HepG2 (cell line): Measurements from ENCODE around the gene CD68. TPM values are rescaled to one million over a fixed set of nuclear protein-coding genes. Genes with fewer than 3 reads are reported as not detected.

Experiments used
- EHMT2 ChIP-seq: fragments of 200-600 bp; sonication (generic); IDR thresholded peaks from 2 replicates; pipeline ENCODE4 v1.7.0; 2017; ENCODE audit warnings: antibody characterized with exemption, low read depth, low read length, borderline replicate concordance
- GFI1 ChIP-seq: sonication (generic); formaldehyde crosslinking; IDR thresholded peaks from 2 replicates; pipeline ENCODE4 v1.5.0; 2020; ENCODE audit warnings: missing genetic modification reagents, mild to moderate bottlenecking, borderline replicate concordance
- HMG20B ChIP-seq: conservative IDR thresholded peaks from 2 replicates; pipeline ENCODE4 v1.6.1; 2016; ENCODE audit warnings: missing genetic modification reagents, missing compliant biosample characterization
- MIXL1 ChIP-seq: IDR thresholded peaks from 2 replicates; pipeline ENCODE4 v1.6.1; 2016
- MTF2 ChIP-seq: sonication (generic); formaldehyde crosslinking; IDR thresholded peaks from 2 replicates; pipeline ENCODE4 v1.5.0; 2020; ENCODE audit warnings: missing genetic modification reagents, borderline replicate concordance
- PRDM4 ChIP-seq: sonication (generic); formaldehyde crosslinking; IDR thresholded peaks from 2 replicates; pipeline ENCODE4 v1.9.0; 2021; ENCODE audit warnings: missing genetic modification reagents, borderline replicate concordance
- PRMT3 ChIP-seq: sonication (generic); formaldehyde crosslinking; IDR thresholded peaks from 2 replicates; pipeline ENCODE4 v1.8.1; 2022; ENCODE audit warnings: low read depth, mild to moderate bottlenecking, moderate library complexity, missing genetic modification reagents, borderline replicate concordance
- SRY ChIP-seq: sonication (generic); formaldehyde crosslinking; IDR thresholded peaks from 2 replicates; pipeline ENCODE4 v1.8.0; 2022; ENCODE audit warnings: mild to moderate bottlenecking, missing genetic modification reagents
- THAP11 ChIP-seq: IDR thresholded peaks from 2 replicates; pipeline ENCODE4 v1.6.1; 2016; ENCODE audit warnings: missing biosample characterization, missing genetic modification reagents
- ZBTB43 ChIP-seq: sonication (generic); formaldehyde crosslinking; conservative IDR thresholded peaks from 2 replicates; pipeline ENCODE4 v1.4.0; 2020; ENCODE audit warnings: missing genetic modification reagents
- ZNF225 ChIP-seq: sonication (generic); formaldehyde crosslinking; IDR thresholded peaks from 2 replicates; pipeline ENCODE4 v1.4.0; 2020; ENCODE audit warnings: mild to moderate bottlenecking, missing genetic modification reagents
- ZNF230 ChIP-seq: sonication (generic); formaldehyde crosslinking; IDR thresholded peaks from 2 replicates; pipeline ENCODE4 v1.4.0; 2020; ENCODE audit warnings: mild to moderate bottlenecking, missing genetic modification reagents
- ZNF34 ChIP-seq: sonication (generic); formaldehyde crosslinking; IDR thresholded peaks from 2 replicates; pipeline ENCODE4 v1.4.0; 2020; ENCODE audit warnings: mild to moderate bottlenecking, missing genetic modification reagents, borderline replicate concordance
- ZNF382 ChIP-seq: sonication (generic); formaldehyde crosslinking; IDR thresholded peaks from 2 replicates; pipeline ENCODE4 v1.5.0; 2020; ENCODE audit warnings: missing genetic modification reagents, mild to moderate bottlenecking, borderline replicate concordance
- ZNF460 ChIP-seq: sonication (generic); formaldehyde crosslinking; IDR thresholded peaks from 2 replicates; pipeline ENCODE4 v1.5.1; 2020; ENCODE audit warnings: missing genetic modification reagents, mild to moderate bottlenecking, borderline replicate concordance
- ZNF670 ChIP-seq: sonication (generic); formaldehyde crosslinking; IDR thresholded peaks from 2 replicates; pipeline ENCODE4 v1.8.0; 2022; ENCODE audit warnings: mild to moderate bottlenecking, missing genetic modification reagents, borderline replicate concordance
- ZSCAN9 ChIP-seq: IDR thresholded peaks from 2 replicates; pipeline ENCODE4 v1.6.1; 2016; ENCODE audit warnings: borderline replicate concordance
- polyA plus RNA-seq, 8 experiments: library from polyadenylated mRNA; depleted of rRNA in 3 of 8; stranded (reverse) in 7 of 8; unstranded in 1 of 8; fragments of >200 nt; fragmentation: Illumina TruSeq in 4 of 8; extraction: Trizol in 4 of 8; gene quantifications; 2 replicates each; pipeline versions ENCODE4 v1.2.1 to v1.2.3, GENCODE V29; 2011 to 2016; ENCODE audit warnings: low read depth in 4 of 8, missing spikeins in 1 of 8, mixed read lengths in 1 of 8; ENCODE audit not compliant: insufficient read depth in 1 of 8
- total RNA-seq, 5 experiments: library from RNA; depleted of rRNA; stranded (reverse); fragments of >200 nt; fragmentation: Illumina TruSeq; extraction: Trizol; gene quantifications; 2 replicates each; pipeline ENCODE4 v1.2.3, GENCODE V29; 2016; ENCODE audit warnings: low read depth in 1 of 5
- TF ChIP-seq, protein P1 (sequence below): sonication (generic); formaldehyde crosslinking; IDR thresholded peaks from 2 replicates; pipeline ENCODE4 v1.4.0; 2020; ENCODE audit warnings: mild to moderate bottlenecking, missing genetic modification reagents, borderline replicate concordance
- TF ChIP-seq, protein P2 (sequence below): sonication (generic); formaldehyde crosslinking; IDR thresholded peaks from 2 replicates; pipeline ENCODE4 v1.5.0; 2020; ENCODE audit warnings: missing genetic modification reagents

The CD68 gene
- total and polyA plus RNA-seq, 2 of the 13 experiments (the other 11 are each of a cell fraction or from before 2014, with no cell fraction given) = 10.3 to 104 TPM

DNA sequence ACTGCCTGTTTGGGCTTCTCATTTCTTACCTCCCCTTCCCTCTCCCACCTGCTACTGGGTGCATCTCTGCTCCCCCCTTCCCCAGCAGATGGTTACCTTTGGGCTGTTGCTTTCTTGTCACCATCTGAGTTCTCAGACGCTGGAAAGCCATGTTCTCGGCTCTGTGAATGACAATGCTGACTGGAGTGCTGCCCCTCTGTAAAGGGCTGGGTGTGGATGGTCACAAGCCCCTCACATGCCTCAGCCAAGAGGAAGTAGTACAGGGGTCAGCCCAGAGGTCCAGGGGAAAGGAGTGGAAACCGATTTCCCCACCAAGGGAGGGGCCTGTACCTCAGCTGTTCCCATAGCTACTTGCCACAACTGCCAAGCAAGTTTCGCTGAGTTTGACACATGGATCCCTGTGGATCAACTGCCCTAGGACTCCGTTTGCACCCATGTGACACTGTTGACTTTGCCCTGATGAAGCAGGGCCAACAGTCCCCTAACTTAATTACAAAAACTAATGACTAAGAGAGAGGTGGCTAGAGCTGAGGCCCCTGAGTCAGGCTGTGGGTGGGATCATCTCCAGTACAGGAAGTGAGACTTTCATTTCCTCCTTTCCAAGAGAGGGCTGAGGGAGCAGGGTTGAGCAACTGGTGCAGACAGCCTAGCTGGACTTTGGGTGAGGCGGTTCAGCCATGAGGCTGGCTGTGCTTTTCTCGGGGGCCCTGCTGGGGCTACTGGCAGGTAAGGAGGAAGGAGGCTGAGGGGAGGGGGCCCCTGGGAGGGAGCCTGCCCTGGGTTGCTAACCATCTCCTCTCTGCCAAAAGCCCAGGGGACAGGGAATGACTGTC lies at the start of gene CD68 (continued):
- TF ChIP-seq, protein P1, sequence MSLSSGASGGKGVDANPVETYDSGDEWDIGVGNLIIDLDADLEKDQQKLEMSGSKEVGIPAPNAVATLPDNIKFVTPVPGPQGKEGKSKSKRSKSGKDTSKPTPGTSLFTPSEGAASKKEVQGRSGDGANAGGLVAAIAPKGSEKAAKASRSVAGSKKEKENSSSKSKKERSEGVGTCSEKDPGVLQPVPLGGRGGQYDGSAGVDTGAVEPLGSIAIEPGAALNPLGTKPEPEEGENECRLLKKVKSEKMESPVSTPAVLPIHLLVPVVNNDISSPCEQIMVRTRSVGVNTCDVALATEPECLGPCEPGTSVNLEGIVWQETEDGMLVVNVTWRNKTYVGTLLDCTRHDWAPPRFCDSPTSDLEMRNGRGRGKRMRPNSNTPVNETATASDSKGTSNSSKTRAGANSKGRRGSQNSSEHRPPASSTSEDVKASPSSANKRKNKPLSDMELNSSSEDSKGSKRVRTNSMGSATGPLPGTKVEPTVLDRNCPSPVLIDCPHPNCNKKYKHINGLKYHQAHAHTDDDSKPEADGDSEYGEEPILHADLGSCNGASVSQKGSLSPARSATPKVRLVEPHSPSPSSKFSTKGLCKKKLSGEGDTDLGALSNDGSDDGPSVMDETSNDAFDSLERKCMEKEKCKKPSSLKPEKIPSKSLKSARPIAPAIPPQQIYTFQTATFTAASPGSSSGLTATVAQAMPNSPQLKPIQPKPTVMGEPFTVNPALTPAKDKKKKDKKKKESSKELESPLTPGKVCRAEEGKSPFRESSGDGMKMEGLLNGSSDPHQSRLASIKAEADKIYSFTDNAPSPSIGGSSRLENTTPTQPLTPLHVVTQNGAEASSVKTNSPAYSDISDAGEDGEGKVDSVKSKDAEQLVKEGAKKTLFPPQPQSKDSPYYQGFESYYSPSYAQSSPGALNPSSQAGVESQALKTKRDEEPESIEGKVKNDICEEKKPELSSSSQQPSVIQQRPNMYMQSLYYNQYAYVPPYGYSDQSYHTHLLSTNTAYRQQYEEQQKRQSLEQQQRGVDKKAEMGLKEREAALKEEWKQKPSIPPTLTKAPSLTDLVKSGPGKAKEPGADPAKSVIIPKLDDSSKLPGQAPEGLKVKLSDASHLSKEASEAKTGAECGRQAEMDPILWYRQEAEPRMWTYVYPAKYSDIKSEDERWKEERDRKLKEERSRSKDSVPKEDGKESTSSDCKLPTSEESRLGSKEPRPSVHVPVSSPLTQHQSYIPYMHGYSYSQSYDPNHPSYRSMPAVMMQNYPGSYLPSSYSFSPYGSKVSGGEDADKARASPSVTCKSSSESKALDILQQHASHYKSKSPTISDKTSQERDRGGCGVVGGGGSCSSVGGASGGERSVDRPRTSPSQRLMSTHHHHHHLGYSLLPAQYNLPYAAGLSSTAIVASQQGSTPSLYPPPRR (CRISPR knock-in tag) = peak; percentile 27; the same call in 1 of the 2 replicates
- TF ChIP-seq MIXL1 (CRISPR knock-in tag) (peak; percentile 91), ZNF382 (CRISPR knock-in tag) (no peak), ZBTB43 (CRISPR knock-in tag) (0 out of 2 replicates have a peak, but pooled peaks have one; percentile 33), SRY (no peak), ZNF670 (CRISPR knock-in tag) (peak; percentile 81; the same call in 1 of the 2 replicates), HMG20B (CRISPR knock-in tag) (no peak; the same call in 1 of the 2 replicates), ZNF34 (CRISPR knock-in tag) (no peak), MTF2 (no peak), EHMT2 (no peak), ZNF230 (CRISPR knock-in tag) (no peak), GFI1 (CRISPR knock-in tag) (0 out of 2 replicates have a peak, but pooled peaks have one; percentile 43), ZNF460 (CRISPR knock-in tag) (no peak), ZNF225 (CRISPR knock-in tag) (no peak), THAP11 (CRISPR knock-in tag) (peak; percentile 74; the same call in 1 of the 2 replicates), PRDM4 (CRISPR knock-in tag) (no peak; the same call in 1 of the 2 replicates), PRMT3 (CRISPR knock-in tag) (no peak), ZSCAN9 (CRISPR knock-in tag) (peak; percentile 59; the same call in 1 of the 2 replicates)
- TF ChIP-seq, protein P2, sequence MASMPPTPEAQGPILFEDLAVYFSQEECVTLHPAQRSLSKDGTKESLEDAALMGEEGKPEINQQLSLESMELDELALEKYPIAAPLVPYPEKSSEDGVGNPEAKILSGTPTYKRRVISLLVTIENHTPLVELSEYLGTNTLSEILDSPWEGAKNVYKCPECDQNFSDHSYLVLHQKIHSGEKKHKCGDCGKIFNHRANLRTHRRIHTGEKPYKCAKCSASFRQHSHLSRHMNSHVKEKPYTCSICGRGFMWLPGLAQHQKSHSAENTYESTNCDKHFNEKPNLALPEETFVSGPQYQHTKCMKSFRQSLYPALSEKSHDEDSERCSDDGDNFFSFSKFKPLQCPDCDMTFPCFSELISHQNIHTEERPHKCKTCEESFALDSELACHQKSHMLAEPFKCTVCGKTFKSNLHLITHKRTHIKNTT (CRISPR knock-in tag) = no peak
